ENCODE results near the gene XXYLT1. TPM values are rescaled to one million over a fixed set of nuclear protein-coding genes. Genes with fewer than 3 reads are reported as not detected.

The XXYLT1 gene
- total and polyA plus RNA-seq, 10 of the 15 experiments (the other 5 are each of a cell fraction or from before 2014, with no cell fraction given): 1.2 to 14.2 (median 9.3) TPM

DNA sequence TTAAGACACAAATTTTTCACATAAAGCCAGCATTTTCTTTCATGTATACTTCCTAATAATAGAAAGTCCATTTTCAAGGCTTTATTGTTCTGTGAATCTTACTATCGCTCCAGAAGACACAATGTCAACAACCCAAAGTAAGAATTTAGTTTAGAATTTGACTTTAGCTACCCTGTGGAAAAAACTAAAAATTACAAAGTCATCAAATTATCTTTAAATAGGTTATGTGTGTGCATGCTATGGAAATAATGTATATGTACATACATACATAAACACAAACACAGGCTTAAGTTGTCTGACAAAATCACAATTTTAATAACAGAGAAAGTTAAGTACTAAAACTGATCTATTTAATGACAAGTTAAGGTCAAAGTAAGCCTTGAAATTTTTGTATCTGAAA, 20.2 kb upstream of the XXYLT1 start:
- BruUV-seq (replicated peaks): no TSS peak
- DNase-seq (ENCODE audit: low read depth, low spot score) (no peak), FAIRE-seq (no peak), ATAC-seq (no peak)
- TF ChIP-seq, protein P1, sequence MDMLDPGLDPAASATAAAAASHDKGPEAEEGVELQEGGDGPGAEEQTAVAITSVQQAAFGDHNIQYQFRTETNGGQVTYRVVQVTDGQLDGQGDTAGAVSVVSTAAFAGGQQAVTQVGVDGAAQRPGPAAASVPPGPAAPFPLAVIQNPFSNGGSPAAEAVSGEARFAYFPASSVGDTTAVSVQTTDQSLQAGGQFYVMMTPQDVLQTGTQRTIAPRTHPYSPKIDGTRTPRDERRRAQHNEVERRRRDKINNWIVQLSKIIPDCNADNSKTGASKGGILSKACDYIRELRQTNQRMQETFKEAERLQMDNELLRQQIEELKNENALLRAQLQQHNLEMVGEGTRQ (IDR thresholded peaks at IDR 0.05; ENCODE audit: borderline replicate concordance, low read depth, low read length): no peak
- TF ChIP-seq SUPT20H (IDR thresholded peaks at IDR 0.05; ENCODE audit: borderline replicate concordance, control insufficient read depth, low read depth, low read length) (no peak), CHD1 (IDR thresholded peaks at IDR 0.05; ENCODE audit: low read depth, low read length) (no peak), BHLHE40 (IDR thresholded peaks at IDR 0.05; ENCODE audit: borderline replicate concordance in 1 of 2, low read depth in 2 of 2, low read length in 1 of 2) (no peak), SPI1 (IDR thresholded peaks at IDR 0.05; ENCODE audit: borderline replicate concordance, insufficient read depth, low read depth, low read length) (no peak), SP1 (IDR thresholded peaks at IDR 0.05; ENCODE audit: low read depth, low read length) (no peak), RELA (IDR thresholded peaks at IDR 0.05; ENCODE audit: borderline replicate concordance, partially characterized antibody) (no peak), ATF7 (IDR thresholded peaks at IDR 0.05; ENCODE audit: low read depth) (no peak), ASH2L (IDR thresholded peaks at IDR 0.05; ENCODE audit: borderline replicate concordance, low read depth) (no peak), ZNF207 (IDR thresholded peaks at IDR 0.05; ENCODE audit: borderline replicate concordance) (no peak), NR2C1 (IDR thresholded peaks at IDR 0.05) (no peak), TARDBP (IDR thresholded peaks at IDR 0.05; ENCODE audit: borderline replicate concordance) (no peak), JUNB (IDR thresholded peaks at IDR 0.05) (no peak), NFXL1 (IDR thresholded peaks at IDR 0.05; ENCODE audit: borderline replicate concordance) (no peak)
- TF ChIP-seq, protein P2, sequence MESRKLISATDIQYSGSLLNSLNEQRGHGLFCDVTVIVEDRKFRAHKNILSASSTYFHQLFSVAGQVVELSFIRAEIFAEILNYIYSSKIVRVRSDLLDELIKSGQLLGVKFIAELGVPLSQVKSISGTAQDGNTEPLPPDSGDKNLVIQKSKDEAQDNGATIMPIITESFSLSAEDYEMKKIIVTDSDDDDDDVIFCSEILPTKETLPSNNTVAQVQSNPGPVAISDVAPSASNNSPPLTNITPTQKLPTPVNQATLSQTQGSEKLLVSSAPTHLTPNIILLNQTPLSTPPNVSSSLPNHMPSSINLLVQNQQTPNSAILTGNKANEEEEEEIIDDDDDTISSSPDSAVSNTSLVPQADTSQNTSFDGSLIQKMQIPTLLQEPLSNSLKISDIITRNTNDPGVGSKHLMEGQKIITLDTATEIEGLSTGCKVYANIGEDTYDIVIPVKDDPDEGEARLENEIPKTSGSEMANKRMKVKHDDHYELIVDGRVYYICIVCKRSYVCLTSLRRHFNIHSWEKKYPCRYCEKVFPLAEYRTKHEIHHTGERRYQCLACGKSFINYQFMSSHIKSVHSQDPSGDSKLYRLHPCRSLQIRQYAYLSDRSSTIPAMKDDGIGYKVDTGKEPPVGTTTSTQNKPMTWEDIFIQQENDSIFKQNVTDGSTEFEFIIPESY (IDR thresholded peaks at IDR 0.05): no peak
- TF ChIP-seq, protein P3, sequence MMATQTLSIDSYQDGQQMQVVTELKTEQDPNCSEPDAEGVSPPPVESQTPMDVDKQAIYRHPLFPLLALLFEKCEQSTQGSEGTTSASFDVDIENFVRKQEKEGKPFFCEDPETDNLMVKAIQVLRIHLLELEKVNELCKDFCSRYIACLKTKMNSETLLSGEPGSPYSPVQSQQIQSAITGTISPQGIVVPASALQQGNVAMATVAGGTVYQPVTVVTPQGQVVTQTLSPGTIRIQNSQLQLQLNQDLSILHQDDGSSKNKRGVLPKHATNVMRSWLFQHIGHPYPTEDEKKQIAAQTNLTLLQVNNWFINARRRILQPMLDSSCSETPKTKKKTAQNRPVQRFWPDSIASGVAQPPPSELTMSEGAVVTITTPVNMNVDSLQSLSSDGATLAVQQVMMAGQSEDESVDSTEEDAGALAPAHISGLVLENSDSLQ (IDR thresholded peaks at IDR 0.05): no peak
- TF ChIP-seq, protein P4, sequence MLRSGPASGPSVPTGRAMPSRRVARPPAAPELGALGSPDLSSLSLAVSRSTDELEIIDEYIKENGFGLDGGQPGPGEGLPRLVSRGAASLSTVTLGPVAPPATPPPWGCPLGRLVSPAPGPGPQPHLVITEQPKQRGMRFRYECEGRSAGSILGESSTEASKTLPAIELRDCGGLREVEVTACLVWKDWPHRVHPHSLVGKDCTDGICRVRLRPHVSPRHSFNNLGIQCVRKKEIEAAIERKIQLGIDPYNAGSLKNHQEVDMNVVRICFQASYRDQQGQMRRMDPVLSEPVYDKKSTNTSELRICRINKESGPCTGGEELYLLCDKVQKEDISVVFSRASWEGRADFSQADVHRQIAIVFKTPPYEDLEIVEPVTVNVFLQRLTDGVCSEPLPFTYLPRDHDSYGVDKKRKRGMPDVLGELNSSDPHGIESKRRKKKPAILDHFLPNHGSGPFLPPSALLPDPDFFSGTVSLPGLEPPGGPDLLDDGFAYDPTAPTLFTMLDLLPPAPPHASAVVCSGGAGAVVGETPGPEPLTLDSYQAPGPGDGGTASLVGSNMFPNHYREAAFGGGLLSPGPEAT (IDR thresholded peaks at IDR 0.05; ENCODE audit: low read depth): no peak
- ChIA-PET SMC1A (ENCODE audit: uncharacterized antibody, unreplicated experiment) (interaction anchor here (0.7 to 1.2 kb wide), 2 partner anchors 150 to 232 kb away, joined by 3 read pairs; no protein-coding TSS in a partner anchor), CTCF (interaction anchor here (1.5 to 1.7 kb wide), 2 partner anchors 18 to 104 kb away, joined by 3 to 4 read pairs; no protein-coding TSS in a partner anchor), RAD21 (ENCODE audit: unreplicated experiment) (interaction anchor here (1.5 kb wide), 1 partner anchor 20 kb away, joined by 6 read pairs; the partner anchor contains the start of gene XXYLT1), POLR2A (no interaction called here)
- in situ Hi-C loops (cut with MboI): no loop called here
- no peak overlapping the region for H3K9ac ChIP-seq (ENCODE audit: control insufficient read depth, insufficient read depth, low read length)
- WGBS (ENCODE audit: insufficient coverage, insufficient replicate concordance, low lambda C conversion rate, missing lambda C conversion rate): 97% methylated on average over 1 of the region's 1 CpG
- intact Hi-C loops (cut with micrococcal nuclease; ENCODE audit: unreplicated experiment): no loop called here
- H4K20me1 ChIP-seq (ENCODE audit: control insufficient read depth, insufficient read depth): no peaks in the 10 kb centered on the region
- no peak overlapping the region for H2AFZ ChIP-seq (ENCODE audit: control insufficient read depth, low read depth, low read length)
- no peaks in the 10 kb centered on the region for H3K79me2 ChIP-seq (ENCODE audit: control insufficient read depth, insufficient read depth, low read length)
- H3K27me3 ChIP-seq (replicated peaks in 1 of 2; ENCODE audit: control insufficient read depth in 2 of 2, insufficient read depth in 2 of 2, low read length in 1 of 2): no peaks in the 10 kb centered on the region
- no peak overlapping the region for H3K4me2 ChIP-seq (ENCODE audit: control insufficient read depth, insufficient read depth)
- H3K4me1 ChIP-seq (ENCODE audit: control insufficient read depth, insufficient read depth, low read length): no peaks in the 10 kb centered on the region
- H3K36me3 ChIP-seq (ENCODE audit: control insufficient read depth in 2 of 2, insufficient read depth in 2 of 2, low read length in 1 of 2): peaks cover 0 to 28% of the 10 kb centered on the region in 2 experiments; a peak in 2 of 4 replicates
- no peak overlapping the region for H3K27ac ChIP-seq (ENCODE audit: control insufficient read depth, insufficient read depth)
- H3K4me3 ChIP-seq: no peak overlapping the region
- H3K9me3 ChIP-seq (replicated peaks; ENCODE audit: control insufficient read depth, insufficient read depth, low read length): no peaks in the 10 kb centered on the region
